DOHH2 (cell line): ENCODE measurements around the gene CNTNAP5.

ENCODE experiments used
- H3F3A ChIP-seq: fragments of 200-600 bp; sonication (generic), shearing (Covaris generic); 2 replicates; pipeline ENCODE4 v1.6.0; 2016; ENCODE audit warnings: antibody characterized with exemption, mild to moderate bottlenecking; ENCODE audit not compliant: control insufficient read depth, insufficient read depth
- H3K27ac ChIP-seq: fragments of 200-600 bp; sonication (generic); 2 replicates; pipeline ENCODE4 v1.5.1; 2014; ENCODE audit warnings: low read depth, mild to moderate bottlenecking, low read length, moderate library complexity
- H3K27me3 ChIP-seq: fragments of 200-600 bp; sonication (generic); 2 replicates; pipeline ENCODE4 v1.6.1; 2014; ENCODE audit warnings: mild to moderate bottlenecking, low read length, mixed read lengths; ENCODE audit not compliant: control insufficient read depth
- H3K36me3 ChIP-seq: fragments of 200-600 bp; sonication (generic); 2 replicates; pipeline ENCODE4 v1.6.1; 2014; ENCODE audit warnings: mild to moderate bottlenecking, low read length, moderate library complexity, mixed read lengths; ENCODE audit not compliant: control insufficient read depth
- H3K4me1 ChIP-seq: fragments of 200-600 bp; sonication (generic); 2 replicates; pipeline ENCODE4 v1.6.1; 2014; ENCODE audit warnings: mild to moderate bottlenecking, low read length, mixed read lengths; ENCODE audit not compliant: control insufficient read depth
- H3K4me2 ChIP-seq: fragments of 200-600 bp; sonication (generic); 2 replicates; pipeline ENCODE4 v1.6.0; 2014; ENCODE audit warnings: mild to moderate bottlenecking, low read length, moderate library complexity
- H3K4me3 ChIP-seq: fragments of 200-600 bp; sonication (generic); 2 replicates; pipeline ENCODE4 v1.5.1; 2014; ENCODE audit warnings: mild to moderate bottlenecking, low read length, mixed read lengths
- H3K79me2 ChIP-seq: fragments of 200-600 bp; sonication (generic); 2 replicates; pipeline ENCODE4 v1.6.1; 2014; ENCODE audit warnings: mild to moderate bottlenecking, low read length, mixed read lengths; ENCODE audit not compliant: control insufficient read depth
- H3K9me2 ChIP-seq: fragments of 200-600 bp; sonication (generic); replicated peaks from 2 replicates; pipeline ENCODE4 v1.6.1; 2014; ENCODE audit warnings: mild to moderate bottlenecking, low read length, mixed read lengths; ENCODE audit not compliant: control insufficient read depth
- H3K9me3 ChIP-seq: fragments of 200-600 bp; sonication (generic); 2 replicates; pipeline ENCODE4 v1.6.1; 2014; ENCODE audit warnings: antibody characterized with exemption, low read length, mixed read lengths; ENCODE audit not compliant: control insufficient read depth, insufficient read depth
- H4K20me1 ChIP-seq: fragments of 200-600 bp; sonication (generic); 2 replicates; pipeline ENCODE4 v1.6.0; 2014; ENCODE audit warnings: low read depth, mild to moderate bottlenecking, antibody characterized with exemption, low read length, moderate library complexity; ENCODE audit not compliant: control insufficient read depth, insufficient read depth
- CTCF ChIP-seq: fragments of 200-600 bp; sonication (generic); IDR thresholded peaks from one replicate; pipeline ENCODE4 v1.5.1; 2014; ENCODE audit warnings: antibody characterized with exemption, mild to moderate bottlenecking, low read depth, low read length; ENCODE audit not compliant: poor library complexity, severe bottlenecking
- EZH2phosphoT487 ChIP-seq: fragments of 200-600 bp; sonication (generic); IDR thresholded peaks from 2 replicates; pipeline ENCODE4 v1.6.1; 2017; ENCODE audit warnings: borderline replicate concordance, mild to moderate bottlenecking, antibody characterized with exemption, low read length, moderate library complexity, mixed read lengths

The CNTNAP5 gene

GRCh38 chr2:124763611-124764010 is 738.5 kb downstream of the CNTNAP5 start:
- no peaks in the 10 kb centered on the region for H3K4me1 ChIP-seq
- no peaks in the 10 kb centered on the region for H4K20me1 ChIP-seq
- H3F3A ChIP-seq, result no peaks in the 10 kb centered on the region
- H3K4me2 ChIP-seq, result no peak overlapping the region
- no peaks in the 10 kb centered on the region for H3K9me2 ChIP-seq
- H3K36me3 ChIP-seq, result no peaks in the 10 kb centered on the region
- no peak for TF ChIP-seq CTCF
- TF ChIP-seq EZH2phosphoT487, result no peak
- H3K9me3 ChIP-seq, result no peaks in the 10 kb centered on the region
- H3K27me3 ChIP-seq, result no peaks in the 10 kb centered on the region
- H3K27ac ChIP-seq, result no peak overlapping the region
- no peak overlapping the region for H3K4me3 ChIP-seq
- no peaks in the 10 kb centered on the region for H3K79me2 ChIP-seq

GRCh38 chr2:124774781-124775180 is 749.7 kb downstream of the CNTNAP5 start:
- Histone ChIP-seq H3K9me3 (peaks cover 4% of the 10 kb centered on the region; the same call in 1 of the 2 replicates), H3K4me1 (no peaks in the 10 kb centered on the region)

GRCh38 chr2:124776332-124776731 is 751.2 kb downstream of the CNTNAP5 start:
- TF ChIP-seq CTCF, result no peak
- TF ChIP-seq EZH2phosphoT487, result no peak
- Histone ChIP-seq H3K9me2 (no peaks in the 10 kb centered on the region), H3K4me2 (no peak overlapping the region), H3F3A (no peaks in the 10 kb centered on the region), H4K20me1 (no peaks in the 10 kb centered on the region), H3K79me2 (no peaks in the 10 kb centered on the region), H3K4me3 (no peak overlapping the region), H3K36me3 (no peaks in the 10 kb centered on the region), H3K4me1 (no peaks in the 10 kb centered on the region), H3K27me3 (no peaks in the 10 kb centered on the region), H3K9me3 (peaks cover 4% of the 10 kb centered on the region; the same call in 1 of the 2 replicates), H3K27ac (no peak overlapping the region)

More at GRCh38 chr2:124774781-124775180, 749.7 kb downstream of the CNTNAP5 start:
- Histone ChIP-seq H3K4me3 (no peak overlapping the region), H3K27ac (no peak overlapping the region), H3F3A (no peaks in the 10 kb centered on the region), H3K9me2 (no peaks in the 10 kb centered on the region), H3K27me3 (no peaks in the 10 kb centered on the region), H3K79me2 (no peaks in the 10 kb centered on the region), H4K20me1 (no peaks in the 10 kb centered on the region), H3K36me3 (no peaks in the 10 kb centered on the region), H3K4me2 (no peak overlapping the region)
- TF ChIP-seq EZH2phosphoT487, result no peak
- no peak for TF ChIP-seq CTCF
